Measurements from ENCODE around the gene CNTNAP1.

- TF ChIP-seq CTCF (IDR thresholded peaks at IDR 0.05) (no peak), POLR2A (IDR thresholded peaks at IDR 0.05) (no peak)
Measured at GRCh38 chr17:42669705-42669976, 12.7 kb upstream of the CNTNAP1 start.
